GM18907 (cell line): ENCODE measurements around the gene LCORL.

Experiments used
- ATAC-seq: cut with Tn5 transposase; IDR thresholded peaks from one replicate; pipeline ENCODE4 v1.9.1; 2021; ENCODE audit warnings: mild to moderate bottlenecking, moderate library complexity; ENCODE audit not compliant: unreplicated experiment

Gene LCORL

GRCh38 chr4:18020671-18021469 lies 685 bp downstream of the LCORL start:
- peak; percentile 29 for ATAC-seq

DNA sequence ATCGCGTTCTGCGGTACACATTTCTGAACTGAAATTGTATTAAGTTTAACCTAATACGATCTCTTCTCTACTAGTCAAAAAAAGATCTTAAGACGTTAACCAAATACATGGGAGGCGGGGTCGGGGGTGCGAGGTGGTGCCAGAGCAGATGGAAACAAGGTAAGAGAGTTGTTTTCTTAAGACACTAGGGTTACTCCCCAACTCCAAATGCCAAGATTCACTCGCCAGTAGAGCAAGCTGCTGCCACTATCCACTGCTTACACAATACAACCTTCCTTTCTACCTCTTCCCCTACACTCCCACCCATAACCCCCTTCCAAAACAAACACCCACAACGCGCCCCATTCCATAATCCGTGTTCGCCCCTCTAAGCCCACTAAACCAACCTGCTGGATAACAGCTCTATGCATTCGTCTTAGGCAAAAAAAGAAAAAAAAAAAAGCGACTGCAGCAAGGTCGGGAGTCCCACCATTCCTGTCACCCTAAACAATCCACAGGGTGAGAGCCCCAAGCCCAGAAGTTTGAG lies 1.3 kb downstream of the LCORL start:
- ATAC-seq = no peak

DNA sequence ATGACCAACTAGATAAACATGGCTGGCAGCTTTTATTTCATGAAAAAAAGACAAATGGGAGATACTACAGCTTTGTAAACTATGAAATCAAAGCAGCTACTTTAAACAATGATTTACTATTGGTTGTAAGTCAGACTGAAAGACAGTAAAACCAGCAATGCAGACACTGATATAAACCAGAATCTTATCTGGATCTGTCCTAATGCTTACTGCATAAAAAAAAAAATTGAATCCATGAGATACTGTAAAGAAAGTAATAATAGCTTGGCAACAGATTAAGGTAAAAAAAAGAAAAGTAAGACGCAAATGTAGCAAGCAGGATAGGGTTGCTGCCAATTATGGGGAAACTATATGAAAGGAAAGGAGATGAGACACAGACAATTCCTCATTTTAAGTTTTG lies 7.3 kb downstream of the LCORL start:
- no peak for ATAC-seq

DNA sequence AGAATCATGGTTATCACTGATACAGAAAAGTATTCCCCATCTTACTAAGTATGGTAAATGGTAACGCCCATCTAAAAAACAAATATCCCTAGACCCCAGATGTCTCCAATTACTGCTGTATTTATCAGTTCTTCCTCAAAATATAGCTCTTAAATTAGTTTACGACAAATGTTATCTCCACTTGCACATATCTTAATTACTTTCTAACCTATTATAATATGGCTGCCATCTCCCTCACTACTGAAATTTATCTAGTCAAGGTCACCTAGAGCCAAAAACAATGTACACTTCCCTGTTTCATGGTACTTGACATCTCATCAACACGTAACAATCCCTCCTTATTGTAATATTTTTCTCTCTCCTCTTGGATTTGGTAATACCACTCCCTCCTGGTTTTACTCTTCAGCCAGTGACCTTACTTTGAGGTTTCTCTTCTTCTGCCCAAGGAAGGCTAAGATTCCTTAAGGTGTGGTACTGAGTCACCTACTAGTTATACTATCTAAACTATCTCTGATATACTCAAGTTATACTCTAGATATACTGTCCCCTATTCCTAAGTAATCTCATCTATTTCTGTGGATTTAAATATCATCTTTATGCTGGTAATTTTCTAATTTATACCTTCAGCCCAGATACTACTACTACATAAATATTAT lies 8.6 kb downstream of the LCORL start:
- ATAC-seq = no peak

DNA sequence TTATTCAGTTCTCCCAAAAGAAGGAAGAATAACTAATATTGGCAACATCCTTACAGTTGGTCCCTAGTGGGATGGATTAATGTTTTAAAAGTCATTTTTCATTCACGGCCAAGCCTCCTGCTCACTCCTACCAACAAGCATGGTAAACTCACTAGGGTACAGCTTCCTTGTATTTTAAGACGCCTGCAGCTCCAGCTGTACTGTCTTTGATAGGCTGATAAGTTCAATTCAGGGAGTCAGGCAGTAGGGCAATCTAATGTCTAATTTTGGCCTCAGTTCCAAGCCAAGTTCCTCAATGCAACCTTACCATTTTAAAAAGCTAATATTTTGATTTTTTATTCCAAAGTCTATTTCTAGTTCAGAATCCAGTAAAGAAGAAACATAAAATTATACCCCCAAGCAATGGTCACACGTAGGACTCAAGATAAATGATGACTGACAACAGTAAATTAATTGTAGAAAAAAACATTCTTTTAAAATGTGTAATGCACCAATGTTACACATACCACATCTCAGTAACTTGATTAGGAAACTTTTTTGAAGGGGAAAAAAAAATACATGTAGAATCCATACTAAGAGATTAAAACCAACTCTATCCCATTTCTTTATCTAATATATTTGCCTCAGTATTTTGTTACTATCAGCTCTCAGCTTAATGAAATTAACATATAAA lies 9.3 kb downstream of the LCORL start:
- no peak for ATAC-seq

- ATAC-seq = peak; percentile 40
Observed at GRCh38 chr4:18007625-18008024, 13.9 kb downstream of the LCORL start.

GRCh38 chr4:18006432-18006831 lies 15.1 kb downstream of the LCORL start:
- peak; percentile 54 for ATAC-seq

DNA sequence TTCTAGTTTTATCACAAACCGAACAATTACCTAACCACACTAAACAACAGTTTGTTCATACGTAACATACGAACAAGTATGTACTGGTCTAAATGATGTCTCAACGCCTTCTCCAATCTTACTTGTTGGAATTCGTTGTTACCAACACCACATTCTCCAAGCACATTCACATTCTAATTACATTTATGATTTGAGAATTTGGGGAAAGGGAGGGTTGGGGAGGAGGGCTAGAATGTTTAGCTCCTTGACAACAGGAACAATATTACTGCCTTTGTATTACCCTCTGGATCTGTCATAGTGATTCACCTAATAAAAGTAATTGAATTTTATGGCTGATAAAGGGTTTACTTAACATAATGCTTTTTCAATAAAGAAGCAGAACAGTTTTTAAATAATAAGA lies 24.4 kb downstream of the LCORL start:
- no peak for ATAC-seq

DNA sequence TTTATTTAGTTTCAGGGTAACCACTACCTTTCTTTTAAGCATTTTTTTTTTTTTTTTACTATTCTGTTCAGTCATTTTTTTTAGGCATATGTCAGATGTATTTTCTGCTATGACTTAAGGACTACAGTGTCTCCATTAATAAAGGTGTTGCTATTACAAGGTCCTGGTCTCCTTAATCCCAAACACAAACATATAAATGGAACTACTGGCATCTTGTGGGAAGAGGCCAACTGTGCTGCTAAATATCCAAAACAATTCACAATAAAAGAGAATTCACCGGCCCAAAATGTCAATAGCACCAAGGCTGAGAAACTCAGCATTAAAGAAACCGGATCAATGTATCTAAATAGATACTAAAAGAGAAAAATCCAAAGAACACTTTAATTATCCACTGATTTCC lies 26.4 kb downstream of the LCORL start:
- no peak for ATAC-seq

GRCh38 chr4:17985832-17986231 lies 35.7 kb downstream of the LCORL start:
- no peak for ATAC-seq

DNA sequence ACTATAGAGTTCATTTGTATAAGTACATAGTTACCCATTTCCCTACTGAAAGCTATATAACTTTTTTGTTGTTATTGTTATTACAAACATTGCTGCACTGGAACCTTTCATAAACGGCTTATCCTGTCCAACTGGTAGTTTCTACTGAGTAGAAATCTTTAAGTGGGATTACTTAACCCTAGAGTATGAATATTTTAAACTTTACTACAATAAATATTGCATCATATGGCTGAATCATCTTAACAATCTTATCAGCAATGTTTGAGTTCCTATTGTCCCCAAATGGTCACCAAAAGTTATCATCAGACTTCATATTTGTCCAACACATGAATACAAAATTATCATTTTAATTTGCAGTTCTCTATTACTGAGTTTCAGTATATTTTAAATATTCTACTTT lies 40.5 kb downstream of the LCORL start:
- no peak for ATAC-seq

- ATAC-seq = no peak
Observed at GRCh38 chr4:17968721-17969120, 52.8 kb downstream of the LCORL start.

DNA sequence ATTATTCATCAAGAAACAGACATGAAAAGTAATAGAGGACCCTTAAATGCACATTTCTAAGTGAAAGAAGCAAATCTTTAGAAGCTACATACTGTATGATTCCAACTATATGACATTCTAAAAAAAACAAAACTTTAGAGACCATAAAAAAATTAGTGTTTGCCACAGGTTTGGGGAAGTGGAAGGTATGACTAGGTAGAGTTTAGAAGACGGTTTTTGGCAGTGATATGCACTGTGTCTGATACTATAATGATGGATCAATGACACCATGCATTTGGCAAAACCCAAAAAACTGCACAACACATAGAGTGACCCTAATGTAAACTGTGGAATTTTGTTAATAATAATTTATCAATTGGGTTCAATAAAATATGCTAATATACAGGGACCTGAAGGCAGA lies 54.5 kb downstream of the LCORL start:
- peak; percentile 41 for ATAC-seq

- ATAC-seq = peak; percentile 61
Observed at GRCh38 chr4:17966312-17966711, 55.2 kb downstream of the LCORL start.

- ATAC-seq = no peak
Observed at GRCh38 chr4:17964576-17964975, 57.0 kb downstream of the LCORL start.

DNA sequence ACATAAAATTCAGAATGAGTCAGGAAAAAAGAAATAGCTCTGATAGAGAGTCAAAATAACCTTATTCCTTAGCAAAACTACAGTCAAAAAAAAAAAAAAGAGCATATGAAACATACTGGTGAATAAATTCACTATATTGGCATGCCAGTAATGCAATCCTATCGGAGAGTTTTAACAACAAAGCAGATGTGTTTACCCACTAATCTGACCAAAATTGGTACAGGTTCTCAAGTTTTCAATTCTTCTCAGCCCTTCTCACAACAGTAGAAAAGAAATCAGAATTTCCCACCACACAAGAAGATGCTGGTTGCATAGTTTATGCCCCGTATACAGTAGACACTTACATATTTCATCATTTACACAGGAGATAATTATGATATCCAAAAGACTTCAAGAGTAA lies 59.4 kb downstream of the LCORL start:
- ATAC-seq = no peak

DNA sequence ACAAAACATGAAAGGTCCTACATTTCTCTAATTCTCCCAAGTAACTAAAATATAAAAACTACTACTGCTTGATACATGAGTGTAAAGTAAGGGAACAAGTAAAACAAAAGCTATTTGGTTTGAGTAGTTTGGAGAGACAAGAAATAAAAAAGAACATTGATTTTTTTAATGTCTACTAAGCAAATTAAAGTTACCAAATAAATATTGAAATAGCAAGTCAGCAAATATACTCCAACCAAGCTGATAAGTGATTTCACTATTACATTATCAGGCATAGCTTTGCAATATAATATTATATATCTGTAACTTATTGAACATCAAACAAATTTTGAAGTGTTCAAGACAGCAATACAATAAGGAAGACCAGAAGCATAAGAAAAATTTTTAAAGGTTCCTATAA lies 60.3 kb downstream of the LCORL start:
- no peak for ATAC-seq

GRCh38 chr4:17958181-17958580 lies 63.4 kb downstream of the LCORL start:
- ATAC-seq = no peak

DNA sequence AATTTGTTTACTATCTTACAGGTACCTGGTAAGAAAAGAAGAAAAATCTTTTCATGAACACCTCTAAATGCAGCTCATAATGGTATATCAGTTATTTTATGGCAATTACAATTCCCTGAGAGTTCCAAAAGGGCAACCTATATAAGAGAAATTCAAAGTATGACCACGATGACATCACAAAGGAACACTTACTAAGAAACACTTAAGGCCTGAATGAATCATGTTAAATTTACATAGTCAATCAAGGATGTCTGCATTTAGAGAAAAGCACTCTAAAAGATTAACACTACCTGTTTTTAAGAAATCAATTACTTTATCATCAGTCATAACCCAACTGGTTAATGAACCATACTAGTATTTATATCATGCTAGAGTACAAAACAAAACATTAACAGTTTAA lies 63.9 kb downstream of the LCORL start:
- no peak for ATAC-seq

DNA sequence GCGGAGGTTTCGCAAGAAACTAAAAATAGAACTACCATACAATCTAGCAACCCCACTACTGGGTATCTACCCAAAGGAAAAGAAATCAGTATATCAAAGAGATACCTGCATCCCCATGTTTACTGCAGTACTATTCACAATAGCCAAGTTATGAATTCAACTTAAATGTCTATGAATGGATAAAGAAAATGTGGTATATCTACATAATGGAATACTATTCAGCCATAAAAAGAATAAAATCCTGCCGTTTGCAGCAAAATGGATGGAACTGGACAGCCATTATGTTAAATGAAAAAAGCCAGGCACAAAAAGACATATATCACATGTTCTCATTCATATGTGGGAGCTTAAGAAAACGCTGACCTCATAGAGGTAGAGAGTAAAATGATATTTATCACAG lies 65.3 kb downstream of the LCORL start:
- ATAC-seq = no peak

DNA sequence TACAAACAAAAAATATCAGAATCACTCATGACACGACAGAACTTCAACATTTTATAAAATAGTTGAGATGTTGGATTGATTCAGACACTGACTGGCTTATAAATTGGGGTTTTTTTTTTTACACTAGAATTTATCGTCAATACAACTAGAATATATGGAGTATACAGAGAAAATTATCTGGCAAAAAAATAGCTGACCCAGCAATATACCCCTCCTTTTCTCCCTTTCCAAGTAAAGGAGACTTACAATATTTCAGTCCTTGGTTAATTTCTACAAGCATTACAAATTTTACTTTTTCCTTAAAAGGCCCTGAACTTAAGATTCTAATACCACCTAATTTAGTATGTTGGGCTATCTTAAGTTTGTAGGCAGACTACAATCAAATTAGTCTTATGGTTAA lies 76.3 kb downstream of the LCORL start:
- ATAC-seq = no peak

DNA sequence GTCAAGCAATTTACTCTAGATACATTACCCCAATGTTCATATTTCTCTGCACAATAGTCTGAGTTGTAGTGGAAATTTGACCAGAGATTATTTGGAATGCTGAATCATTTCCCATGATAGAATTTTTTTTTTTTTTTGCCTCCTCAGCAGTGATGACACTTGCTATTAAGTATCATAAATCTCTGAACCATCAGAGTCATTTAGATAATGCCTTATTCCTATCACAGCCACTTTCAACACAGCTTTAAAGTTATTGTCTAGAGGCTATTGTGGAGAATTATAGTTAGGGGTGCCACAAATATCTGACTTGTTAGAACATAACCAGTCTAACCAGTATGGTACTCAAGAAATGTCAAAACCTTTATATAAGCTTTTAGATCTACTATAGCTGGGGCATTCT lies 79.8 kb downstream of the LCORL start:
- ATAC-seq = no peak
